ENCODE data around the gene XPO5. TPM values are rescaled to one million over a fixed set of nuclear protein-coding genes. Genes with fewer than 3 reads are reported as not detected.

Gene XPO5
- total RNA-seq, 1 experiment from 2014 or later = 114 TPM

DNA sequence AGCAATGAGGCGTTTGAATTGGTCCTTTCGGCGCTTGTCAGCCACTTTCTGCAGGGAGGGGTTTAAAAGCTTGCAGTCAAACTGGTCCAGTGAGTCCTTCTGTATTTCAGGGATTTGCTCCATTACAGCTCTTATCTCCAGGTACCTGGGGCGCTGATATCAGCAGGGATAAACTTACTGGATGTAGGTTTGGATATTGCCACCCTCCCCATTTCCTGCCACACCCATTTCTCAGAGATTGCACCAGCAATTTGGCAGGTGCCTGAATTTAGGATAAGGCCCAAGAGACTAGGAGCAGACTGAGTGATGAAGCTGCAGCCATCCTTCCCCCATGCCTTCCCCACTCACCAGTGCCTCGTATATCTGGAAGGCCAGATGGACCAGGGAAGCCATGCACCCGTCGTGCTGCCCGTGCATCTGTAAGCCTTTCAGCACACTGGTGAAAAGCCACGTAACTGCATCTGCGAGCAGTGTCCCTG lies 51.3 kb downstream of the XPO5 start:
- Histone ChIP-seq H2AFZ (ENCODE audit: low read length) (no peak overlapping the region), H3K27me3 (ENCODE audit: insufficient read depth, low read length) (no peaks in the 10 kb centered on the region), H4K20me1 (ENCODE audit: control insufficient read depth, insufficient read depth, insufficient read length) (no peaks in the 10 kb centered on the region), H3K9me3 (ENCODE audit: control insufficient read depth, low read depth, low read length) (no peaks in the 10 kb centered on the region), H3T11ph (ENCODE audit: low read length) (no peak overlapping the region), H3K4me2 (ENCODE audit: insufficient read depth, insufficient read length, low read length) (no peak overlapping the region), H2AK5ac (ENCODE audit: insufficient read length, low read length) (no peak overlapping the region), H2BK120ac (ENCODE audit: low read depth, low read length, poor library complexity, severe bottlenecking) (no peak overlapping the region), H4K8ac (replicated peaks; ENCODE audit: insufficient read length, low read depth, low read length) (no peak overlapping the region), H3K27ac (ENCODE audit: insufficient read length, low read depth, low read length) (no peak overlapping the region), H3K56ac (ENCODE audit: insufficient read length, low read depth, low read length) (no peak overlapping the region), H2BK5ac (ENCODE audit: insufficient read length, low read length) (no peak overlapping the region), H3K23me2 (ENCODE audit: insufficient read length, low read depth, low read length, poor library complexity, severe bottlenecking) (no peaks in the 10 kb centered on the region), H4K5ac (ENCODE audit: insufficient read length, low read depth, low read length) (no peak overlapping the region), H2BK12ac (ENCODE audit: insufficient read length, low read depth, low read length) (no peak overlapping the region), H3K79me2 (ENCODE audit: insufficient read depth, low read length) (no peaks in the 10 kb centered on the region), H3K9ac (ENCODE audit: extremely low read depth, insufficient read length, low read length) (no peak overlapping the region), H4K91ac (ENCODE audit: insufficient read length, low read depth, low read length) (no peak overlapping the region), H3K14ac (ENCODE audit: insufficient read depth, low read length) (no peak overlapping the region), H3K4me1 (ENCODE audit: insufficient read depth, low read length) (no peaks in the 10 kb centered on the region), H2BK15ac (ENCODE audit: low read depth, low read length) (no peak overlapping the region), H3K18ac (ENCODE audit: insufficient read length, low read depth, low read length) (no peak overlapping the region), H2BK20ac (ENCODE audit: low read depth, low read length, poor library complexity, severe bottlenecking) (no peak overlapping the region), H3K79me1 (ENCODE audit: insufficient read depth, low read depth, low read length, poor library complexity, severe bottlenecking) (no peaks in the 10 kb centered on the region), H3K23ac (ENCODE audit: insufficient read length, low read depth, low read length) (no peak overlapping the region), H3K4ac (ENCODE audit: low read depth, low read length) (no peak overlapping the region)
- Mint-ChIP-seq H3K4me3 (no peak overlapping the region), H3K4me1 (no peaks in the 10 kb centered on the region), H3K36me3 (ENCODE audit: insufficient read depth in 1 of 3, low read depth in 3 of 3) (peaks cover 3 to 71% (median 50%) of the 10 kb centered on the region in 3 experiments; a peak in 6 of 7 replicates), H3K9me3 (no peaks in the 10 kb centered on the region), H3K27me3 (ENCODE audit: low read depth) (no peaks in the 10 kb centered on the region), H3K27ac (no peak overlapping the region; a peak in 2 of 7 replicates)
- TF ChIP-seq, protein P1, sequence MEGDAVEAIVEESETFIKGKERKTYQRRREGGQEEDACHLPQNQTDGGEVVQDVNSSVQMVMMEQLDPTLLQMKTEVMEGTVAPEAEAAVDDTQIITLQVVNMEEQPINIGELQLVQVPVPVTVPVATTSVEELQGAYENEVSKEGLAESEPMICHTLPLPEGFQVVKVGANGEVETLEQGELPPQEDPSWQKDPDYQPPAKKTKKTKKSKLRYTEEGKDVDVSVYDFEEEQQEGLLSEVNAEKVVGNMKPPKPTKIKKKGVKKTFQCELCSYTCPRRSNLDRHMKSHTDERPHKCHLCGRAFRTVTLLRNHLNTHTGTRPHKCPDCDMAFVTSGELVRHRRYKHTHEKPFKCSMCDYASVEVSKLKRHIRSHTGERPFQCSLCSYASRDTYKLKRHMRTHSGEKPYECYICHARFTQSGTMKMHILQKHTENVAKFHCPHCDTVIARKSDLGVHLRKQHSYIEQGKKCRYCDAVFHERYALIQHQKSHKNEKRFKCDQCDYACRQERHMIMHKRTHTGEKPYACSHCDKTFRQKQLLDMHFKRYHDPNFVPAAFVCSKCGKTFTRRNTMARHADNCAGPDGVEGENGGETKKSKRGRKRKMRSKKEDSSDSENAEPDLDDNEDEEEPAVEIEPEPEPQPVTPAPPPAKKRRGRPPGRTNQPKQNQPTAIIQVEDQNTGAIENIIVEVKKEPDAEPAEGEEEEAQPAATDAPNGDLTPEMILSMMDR (conservative IDR thresholded peaks at IDR 0.05) = no peak
- no CpG with 5 or more reads among the region's 10 CpGs for WGBS (ENCODE audit: extremely low coverage, insufficient read length, low lambda C conversion rate)
- no peak for DNase-seq
